HepG2 (cell line): ENCODE data around the gene PNP. TPM values are rescaled to one million over a fixed set of nuclear protein-coding genes. Genes with fewer than 3 reads are reported as not detected.

Experiments
- KLF15 ChIP-seq: sonication (generic); formaldehyde crosslinking; IDR thresholded peaks from 2 replicates; pipeline ENCODE4 v1.8.1; 2023; ENCODE audit warnings: borderline replicate concordance, mild to moderate bottlenecking, inconsistent platforms, missing genetic modification reagents, mixed read lengths
- KMT2A ChIP-seq: sonication (generic); formaldehyde crosslinking; IDR thresholded peaks from 2 replicates; pipeline ENCODE4 v1.4.0; 2020; ENCODE audit warnings: missing genetic modification reagents
- NAIF1 ChIP-seq: sonication (generic); formaldehyde crosslinking; IDR thresholded peaks from 2 replicates; pipeline ENCODE4 v1.5.0; 2020; ENCODE audit warnings: mild to moderate bottlenecking, missing genetic modification reagents, borderline replicate concordance
- NPAS2 ChIP-seq: sonication (generic); formaldehyde crosslinking; IDR thresholded peaks from 2 replicates; pipeline ENCODE4 v1.8.0; 2022; ENCODE audit warnings: mild to moderate bottlenecking, missing genetic modification reagents, borderline replicate concordance
- PITX1 ChIP-seq: sonication (generic); formaldehyde crosslinking; IDR thresholded peaks from 2 replicates; pipeline ENCODE4 v1.5.1; 2020; ENCODE audit warnings: mild to moderate bottlenecking, missing genetic modification reagents
- TSC22D2 ChIP-seq: sonication (generic); formaldehyde crosslinking; IDR thresholded peaks from 2 replicates; pipeline ENCODE4 v1.5.1; 2020; ENCODE audit warnings: missing genetic modification reagents, mild to moderate bottlenecking, borderline replicate concordance
- ZFP41 ChIP-seq: sonication (generic); formaldehyde crosslinking; IDR thresholded peaks from 2 replicates; pipeline ENCODE4 v1.4.0; 2020; ENCODE audit warnings: mild to moderate bottlenecking, missing genetic modification reagents, borderline replicate concordance
- ZNF331 ChIP-seq: sonication (generic); formaldehyde crosslinking; IDR thresholded peaks from 2 replicates; pipeline ENCODE4 v1.4.0; 2020; ENCODE audit warnings: missing genetic modification reagents
- ZNF484 ChIP-seq: sonication (generic); formaldehyde crosslinking; IDR thresholded peaks from 2 replicates; pipeline ENCODE4 v1.5.1; 2020; ENCODE audit warnings: mild to moderate bottlenecking, low read depth, missing genetic modification reagents, borderline replicate concordance
- ZNF749 ChIP-seq: sonication (generic); formaldehyde crosslinking; IDR thresholded peaks from 2 replicates; pipeline ENCODE4 v1.8.0; 2022; ENCODE audit warnings: mild to moderate bottlenecking, missing genetic modification reagents, moderate library complexity, borderline replicate concordance
- ZNF780A ChIP-seq: sonication (generic); formaldehyde crosslinking; IDR thresholded peaks from 2 replicates; pipeline ENCODE4 v1.8.0; 2022; ENCODE audit warnings: mild to moderate bottlenecking, missing genetic modification reagents, moderate library complexity
- polyA plus RNA-seq, 8 experiments: library from polyadenylated mRNA; depleted of rRNA in 3 of 8; stranded (reverse) in 7 of 8; unstranded in 1 of 8; fragments of >200 nt; fragmentation: Illumina TruSeq in 4 of 8; extraction: Trizol in 4 of 8; gene quantifications; 2 replicates each; pipeline versions ENCODE4 v1.2.1 to v1.2.3, GENCODE V29; 2011 to 2016; ENCODE audit warnings: low read depth in 4 of 8, missing spikeins in 1 of 8, mixed read lengths in 1 of 8; ENCODE audit not compliant: insufficient read depth in 1 of 8
- total RNA-seq, 5 experiments: library from RNA; depleted of rRNA; stranded (reverse); fragments of >200 nt; fragmentation: Illumina TruSeq; extraction: Trizol; gene quantifications; 2 replicates each; pipeline ENCODE4 v1.2.3, GENCODE V29; 2016; ENCODE audit warnings: low read depth in 1 of 5
- TF ChIP-seq, protein P1 (sequence below): sonication (generic); formaldehyde crosslinking; conservative IDR thresholded peaks from 2 replicates; pipeline ENCODE4 v1.8.0; 2022; ENCODE audit warnings: mild to moderate bottlenecking, moderate library complexity, missing genetic modification reagents
- TF ChIP-seq, protein P2 (sequence below): sonication (generic); formaldehyde crosslinking; IDR thresholded peaks from 2 replicates; pipeline ENCODE4 v1.4.0; 2020; ENCODE audit warnings: mild to moderate bottlenecking, missing genetic modification reagents
- TF ChIP-seq, protein P3 (sequence below): sonication (generic); formaldehyde crosslinking; IDR thresholded peaks from 2 replicates; pipeline ENCODE4 v1.4.0; 2020; ENCODE audit warnings: missing genetic modification reagents
- TF ChIP-seq, protein P4 (sequence below): sonication (generic); formaldehyde crosslinking; IDR thresholded peaks from 2 replicates; pipeline ENCODE4 v1.4.0; 2020; ENCODE audit warnings: missing genetic modification reagents

PNP gene
- total and polyA plus RNA-seq, 2 of the 13 experiments (the other 11 are each of a cell fraction or from before 2014, with no cell fraction given): 45.4 to 74.8 TPM

DNA sequence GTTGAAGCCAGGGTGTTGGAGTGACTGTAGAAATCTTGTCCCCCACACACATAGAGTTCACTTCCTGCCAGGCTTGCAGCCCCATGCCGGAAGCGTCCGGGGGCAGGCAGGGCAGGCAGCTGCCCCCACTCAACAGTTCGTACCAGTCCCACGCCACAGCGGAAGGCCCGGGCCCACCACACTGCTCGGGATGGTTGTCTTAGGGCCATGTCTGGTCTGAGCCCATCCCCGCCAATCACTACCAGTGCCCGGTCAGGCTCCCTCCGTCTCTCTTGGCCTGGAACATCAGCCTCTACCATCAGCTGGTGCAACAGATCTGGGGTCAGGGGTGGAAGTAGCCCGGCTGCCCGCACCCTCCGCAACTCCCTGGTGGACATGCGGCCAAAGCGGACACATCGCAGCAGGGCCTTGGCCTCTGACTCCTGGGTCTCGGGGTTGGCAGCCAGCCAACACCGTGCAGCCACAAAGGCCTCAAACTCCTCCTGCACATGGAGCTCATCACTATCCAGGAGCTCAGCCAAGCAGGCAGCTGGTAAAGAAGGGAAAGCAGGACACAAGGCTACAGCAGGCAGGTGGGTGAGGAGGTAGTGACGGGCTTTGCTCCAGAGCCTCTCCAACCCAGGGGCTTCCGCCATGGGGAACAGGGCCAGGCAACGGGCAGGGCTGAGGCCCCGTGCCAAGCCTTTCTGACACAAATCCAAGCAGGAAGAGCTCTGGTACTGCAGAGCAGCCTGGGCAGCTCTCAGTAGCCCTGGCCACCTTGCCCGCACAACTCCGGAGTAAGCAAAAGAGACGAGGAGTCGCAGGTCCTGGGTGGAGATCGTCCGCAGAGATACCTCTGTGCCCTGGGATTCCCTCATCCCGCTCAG, 39.2 kb upstream of the PNP start (continued):
- TF ChIP-seq, protein P1, sequence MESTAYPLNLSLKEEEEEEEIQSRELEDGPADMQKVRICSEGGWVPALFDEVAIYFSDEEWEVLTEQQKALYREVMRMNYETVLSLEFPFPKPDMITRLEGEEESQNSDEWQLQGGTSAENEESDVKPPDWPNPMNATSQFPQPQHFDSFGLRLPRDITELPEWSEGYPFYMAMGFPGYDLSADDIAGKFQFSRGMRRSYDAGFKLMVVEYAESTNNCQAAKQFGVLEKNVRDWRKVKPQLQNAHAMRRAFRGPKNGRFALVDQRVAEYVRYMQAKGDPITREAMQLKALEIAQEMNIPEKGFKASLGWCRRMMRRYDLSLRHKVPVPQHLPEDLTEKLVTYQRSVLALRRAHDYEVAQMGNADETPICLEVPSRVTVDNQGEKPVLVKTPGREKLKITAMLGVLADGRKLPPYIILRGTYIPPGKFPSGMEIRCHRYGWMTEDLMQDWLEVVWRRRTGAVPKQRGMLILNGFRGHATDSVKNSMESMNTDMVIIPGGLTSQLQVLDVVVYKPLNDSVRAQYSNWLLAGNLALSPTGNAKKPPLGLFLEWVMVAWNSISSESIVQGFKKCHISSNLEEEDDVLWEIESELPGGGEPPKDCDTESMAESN (CRISPR knock-in tag): 0 out of 2 replicates have a peak, but pooled peaks have one; percentile 34
- TF ChIP-seq ZFP41 (CRISPR knock-in tag) (0 out of 2 replicates have a peak, but pooled peaks have one; percentile 23), PITX1 (peak; percentile 72; the same call in 1 of the 2 replicates), ZNF749 (no peak), NAIF1 (CRISPR knock-in tag) (peak; percentile 57; the same call in 1 of the 2 replicates), NPAS2 (CRISPR knock-in tag) (no peak), ZNF780A (no peak), ZNF331 (CRISPR knock-in tag) (peak; percentile 26; the same call in 1 of the 2 replicates), KMT2A (CRISPR knock-in tag) (no peak), TSC22D2 (CRISPR knock-in tag) (no peak), KLF15 (no peak), ZNF484 (CRISPR knock-in tag) (no peak)
- TF ChIP-seq, protein P2, sequence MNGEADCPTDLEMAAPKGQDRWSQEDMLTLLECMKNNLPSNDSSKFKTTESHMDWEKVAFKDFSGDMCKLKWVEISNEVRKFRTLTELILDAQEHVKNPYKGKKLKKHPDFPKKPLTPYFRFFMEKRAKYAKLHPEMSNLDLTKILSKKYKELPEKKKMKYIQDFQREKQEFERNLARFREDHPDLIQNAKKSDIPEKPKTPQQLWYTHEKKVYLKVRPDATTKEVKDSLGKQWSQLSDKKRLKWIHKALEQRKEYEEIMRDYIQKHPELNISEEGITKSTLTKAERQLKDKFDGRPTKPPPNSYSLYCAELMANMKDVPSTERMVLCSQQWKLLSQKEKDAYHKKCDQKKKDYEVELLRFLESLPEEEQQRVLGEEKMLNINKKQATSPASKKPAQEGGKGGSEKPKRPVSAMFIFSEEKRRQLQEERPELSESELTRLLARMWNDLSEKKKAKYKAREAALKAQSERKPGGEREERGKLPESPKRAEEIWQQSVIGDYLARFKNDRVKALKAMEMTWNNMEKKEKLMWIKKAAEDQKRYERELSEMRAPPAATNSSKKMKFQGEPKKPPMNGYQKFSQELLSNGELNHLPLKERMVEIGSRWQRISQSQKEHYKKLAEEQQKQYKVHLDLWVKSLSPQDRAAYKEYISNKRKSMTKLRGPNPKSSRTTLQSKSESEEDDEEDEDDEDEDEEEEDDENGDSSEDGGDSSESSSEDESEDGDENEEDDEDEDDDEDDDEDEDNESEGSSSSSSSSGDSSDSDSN (CRISPR knock-in tag): peak; percentile 80
- TF ChIP-seq, protein P3, sequence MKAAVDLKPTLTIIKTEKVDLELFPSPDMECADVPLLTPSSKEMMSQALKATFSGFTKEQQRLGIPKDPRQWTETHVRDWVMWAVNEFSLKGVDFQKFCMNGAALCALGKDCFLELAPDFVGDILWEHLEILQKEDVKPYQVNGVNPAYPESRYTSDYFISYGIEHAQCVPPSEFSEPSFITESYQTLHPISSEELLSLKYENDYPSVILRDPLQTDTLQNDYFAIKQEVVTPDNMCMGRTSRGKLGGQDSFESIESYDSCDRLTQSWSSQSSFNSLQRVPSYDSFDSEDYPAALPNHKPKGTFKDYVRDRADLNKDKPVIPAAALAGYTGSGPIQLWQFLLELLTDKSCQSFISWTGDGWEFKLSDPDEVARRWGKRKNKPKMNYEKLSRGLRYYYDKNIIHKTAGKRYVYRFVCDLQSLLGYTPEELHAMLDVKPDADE: no peak
- TF ChIP-seq, protein P4, sequence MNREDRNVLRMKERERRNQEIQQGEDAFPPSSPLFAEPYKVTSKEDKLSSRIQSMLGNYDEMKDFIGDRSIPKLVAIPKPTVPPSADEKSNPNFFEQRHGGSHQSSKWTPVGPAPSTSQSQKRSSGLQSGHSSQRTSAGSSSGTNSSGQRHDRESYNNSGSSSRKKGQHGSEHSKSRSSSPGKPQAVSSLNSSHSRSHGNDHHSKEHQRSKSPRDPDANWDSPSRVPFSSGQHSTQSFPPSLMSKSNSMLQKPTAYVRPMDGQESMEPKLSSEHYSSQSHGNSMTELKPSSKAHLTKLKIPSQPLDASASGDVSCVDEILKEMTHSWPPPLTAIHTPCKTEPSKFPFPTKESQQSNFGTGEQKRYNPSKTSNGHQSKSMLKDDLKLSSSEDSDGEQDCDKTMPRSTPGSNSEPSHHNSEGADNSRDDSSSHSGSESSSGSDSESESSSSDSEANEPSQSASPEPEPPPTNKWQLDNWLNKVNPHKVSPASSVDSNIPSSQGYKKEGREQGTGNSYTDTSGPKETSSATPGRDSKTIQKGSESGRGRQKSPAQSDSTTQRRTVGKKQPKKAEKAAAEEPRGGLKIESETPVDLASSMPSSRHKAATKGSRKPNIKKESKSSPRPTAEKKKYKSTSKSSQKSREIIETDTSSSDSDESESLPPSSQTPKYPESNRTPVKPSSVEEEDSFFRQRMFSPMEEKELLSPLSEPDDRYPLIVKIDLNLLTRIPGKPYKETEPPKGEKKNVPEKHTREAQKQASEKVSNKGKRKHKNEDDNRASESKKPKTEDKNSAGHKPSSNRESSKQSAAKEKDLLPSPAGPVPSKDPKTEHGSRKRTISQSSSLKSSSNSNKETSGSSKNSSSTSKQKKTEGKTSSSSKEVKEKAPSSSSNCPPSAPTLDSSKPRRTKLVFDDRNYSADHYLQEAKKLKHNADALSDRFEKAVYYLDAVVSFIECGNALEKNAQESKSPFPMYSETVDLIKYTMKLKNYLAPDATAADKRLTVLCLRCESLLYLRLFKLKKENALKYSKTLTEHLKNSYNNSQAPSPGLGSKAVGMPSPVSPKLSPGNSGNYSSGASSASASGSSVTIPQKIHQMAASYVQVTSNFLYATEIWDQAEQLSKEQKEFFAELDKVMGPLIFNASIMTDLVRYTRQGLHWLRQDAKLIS: no peak
